OCI-LY3 (cell line): ENCODE data around the gene LRRC8C.

ENCODE experiments used
- EZH2phosphoT487 ChIP-seq: fragments of 200-600 bp; shearing (Covaris generic); IDR thresholded peaks from 2 replicates; pipeline ENCODE4 v1.6.1; 2018; ENCODE audit warnings: antibody characterized with exemption, mixed run types, low read depth
- TF ChIP-seq, protein P1 (sequence below): fragments of 200-600, 300-600 bp; sonication (generic); IDR thresholded peaks from 2 replicates; pipeline ENCODE4 v1.5.1; 2014; ENCODE audit warnings: antibody characterized with exemption, low read length, low read depth

GRCh38 chr1:89589515-89589914 is 43.4 kb upstream of the LRRC8C start:
- TF ChIP-seq, protein P1, sequence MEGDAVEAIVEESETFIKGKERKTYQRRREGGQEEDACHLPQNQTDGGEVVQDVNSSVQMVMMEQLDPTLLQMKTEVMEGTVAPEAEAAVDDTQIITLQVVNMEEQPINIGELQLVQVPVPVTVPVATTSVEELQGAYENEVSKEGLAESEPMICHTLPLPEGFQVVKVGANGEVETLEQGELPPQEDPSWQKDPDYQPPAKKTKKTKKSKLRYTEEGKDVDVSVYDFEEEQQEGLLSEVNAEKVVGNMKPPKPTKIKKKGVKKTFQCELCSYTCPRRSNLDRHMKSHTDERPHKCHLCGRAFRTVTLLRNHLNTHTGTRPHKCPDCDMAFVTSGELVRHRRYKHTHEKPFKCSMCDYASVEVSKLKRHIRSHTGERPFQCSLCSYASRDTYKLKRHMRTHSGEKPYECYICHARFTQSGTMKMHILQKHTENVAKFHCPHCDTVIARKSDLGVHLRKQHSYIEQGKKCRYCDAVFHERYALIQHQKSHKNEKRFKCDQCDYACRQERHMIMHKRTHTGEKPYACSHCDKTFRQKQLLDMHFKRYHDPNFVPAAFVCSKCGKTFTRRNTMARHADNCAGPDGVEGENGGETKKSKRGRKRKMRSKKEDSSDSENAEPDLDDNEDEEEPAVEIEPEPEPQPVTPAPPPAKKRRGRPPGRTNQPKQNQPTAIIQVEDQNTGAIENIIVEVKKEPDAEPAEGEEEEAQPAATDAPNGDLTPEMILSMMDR = no peak
- TF ChIP-seq EZH2phosphoT487 = no peak
